B cell (primary cell): ENCODE measurements around the gene CDC34. TPM values are rescaled to one million over a fixed set of nuclear protein-coding genes. Genes with fewer than 3 reads are reported as not detected.

Experiments
- ATAC-seq: fragments of 200-7000 bp; cut with Tn5 transposase; one replicate; pipeline ENCODE4 v1.10.0; 2021; ENCODE audit warnings: low read depth, mild to moderate bottlenecking, moderate number of reproducible peaks, moderate library complexity
- CTCF ChIA-PET: fragments of 350-600 bp; sonication (Branson Sonifier 250); formaldehyde crosslinking; loops from one replicate; lab custom pipeline; 2021; ENCODE audit warnings: antibody characterized with exemption, inconsistent platforms; lab: Charles Lee
- POLR2A ChIA-PET: fragments of 350-600 bp; sonication (Branson Sonifier 250); formaldehyde crosslinking; loops from one replicate; lab custom pipeline; 2021; ENCODE audit warnings: antibody characterized with exemption; lab: Charles Lee
- DNase-seq: peaks from one replicate; pipeline ENCODE4 v3.0.0; 2013
- H2AFZ ChIP-seq: 2 replicates; pipeline ENCODE4 v1.6.1; 2012; ENCODE audit warnings: mild to moderate bottlenecking, low read depth, low read length; ENCODE audit not compliant: insufficient read depth, poor library complexity, severe bottlenecking
- H3K27ac ChIP-seq, 2 donors: 1 replicate in 1 of 2; 2 replicates in 1 of 2; pipeline ENCODE4 v1.5.1; 2012 to 2013; ENCODE audit warnings: low read length in 2 of 2, mild to moderate bottlenecking in 2 of 2, moderate library complexity in 1 of 2
- H3K27me3 ChIP-seq, 4 experiments: fragments of 200-600 bp in 1 of 4; sonication (generic) in 1 of 4; replicated peaks in 1 of 4; 1 replicate in 2 of 4; 2 replicates in 2 of 4; pipeline versions ENCODE4 v1.6.1 to v1.7.0; 2013 to 2016; ENCODE audit warnings: low read length in 3 of 4, mild to moderate bottlenecking in 2 of 4, mixed read lengths in 1 of 4, moderate library complexity in 1 of 4; ENCODE audit not compliant: insufficient read depth in 4 of 4, control insufficient read depth in 3 of 4; ENCODE audit errors: control extremely low read depth in 1 of 4
- H3K36me3 ChIP-seq, 2 experiments: replicated peaks in 1 of 2; 1 replicate in 1 of 2; 2 replicates in 1 of 2; pipeline versions ENCODE4 v1.6.1 to v1.7.1; 2013; ENCODE audit warnings: low read length in 1 of 2; ENCODE audit not compliant: insufficient read depth in 2 of 2, control insufficient read depth in 1 of 2; ENCODE audit errors: control extremely low read depth in 1 of 2, extremely low read depth in 1 of 2
- H3K4me1 ChIP-seq, 2 donors: fragments of 200-600 bp in 1 of 2; sonication (generic) in 1 of 2; 1 replicate in 1 of 2; 2 replicates in 1 of 2; pipeline versions ENCODE4 v1.5.1 to v1.6.1; 2013 to 2017; ENCODE audit warnings: low read length in 2 of 2; ENCODE audit not compliant: control insufficient read depth in 2 of 2, insufficient read depth in 2 of 2
- H3K4me2 ChIP-seq: replicated peaks from 2 replicates; pipeline ENCODE3; 2012; ENCODE audit warnings: mild to moderate bottlenecking, low read depth, low read length; ENCODE audit not compliant: poor library complexity, severe bottlenecking
- H3K4me3 ChIP-seq, 5 experiments: fragments of 200-600 bp in 1 of 5; sonication (generic) in 1 of 5; 1 replicate in 3 of 5; 2 replicates in 2 of 5; pipeline versions ENCODE4 v1.5.1 to v1.7.0; 2011 to 2016; ENCODE audit warnings: low read length in 4 of 5, mild to moderate bottlenecking in 4 of 5, low read depth in 2 of 5, control low read depth in 1 of 5, moderate library complexity in 1 of 5; ENCODE audit not compliant: insufficient read depth in 1 of 5; ENCODE audit errors: control extremely low read depth in 1 of 5, extremely low read depth in 1 of 5
- H3K79me2 ChIP-seq: fragments of 200-600 bp; sonication (generic); one replicate; pipeline ENCODE4 v1.6.0; 2016; ENCODE audit warnings: low read length; ENCODE audit not compliant: control insufficient read depth, insufficient read depth
- H3K9ac ChIP-seq: fragments of 200-600 bp; sonication (generic); 2 replicates; pipeline ENCODE4 v1.6.1; 2017; ENCODE audit warnings: mild to moderate bottlenecking, low read length, moderate library complexity
- H3K9me3 ChIP-seq, 3 donors: one replicate each; pipeline versions ENCODE4 v1.6.1 to v1.7.1; 2013; ENCODE audit warnings: low read length in 2 of 3; ENCODE audit not compliant: control insufficient read depth in 2 of 3, insufficient read depth in 1 of 3; ENCODE audit errors: control extremely low read depth in 1 of 3
- H4K20me1 ChIP-seq: 2 replicates; pipeline ENCODE4 v1.6.0; 2012; ENCODE audit warnings: mild to moderate bottlenecking, low read length; ENCODE audit not compliant: insufficient read depth, control insufficient read depth, poor library complexity, severe bottlenecking
- H3K27ac Mint-ChIP-seq: one replicate; pipeline ENCODE4 v1.8.0; 2021; ENCODE audit warnings: mixed read lengths
- H3K27me3 Mint-ChIP-seq: one replicate; pipeline ENCODE4 v1.8.0; 2021; ENCODE audit warnings: mixed read lengths
- H3K4me1 Mint-ChIP-seq: one replicate; pipeline ENCODE4 v1.8.0; 2021; ENCODE audit warnings: mixed read lengths
- H3K4me3 Mint-ChIP-seq: one replicate; pipeline ENCODE4 v1.8.0; 2021; ENCODE audit warnings: mixed read lengths
- H3K9me3 Mint-ChIP-seq: one replicate; pipeline ENCODE4 v1.8.0; 2022; ENCODE audit warnings: mixed read lengths; ENCODE audit not compliant: insufficient read depth
- EZH2 ChIP-seq: IDR thresholded peaks from 2 replicates; pipeline ENCODE4 v1.6.1; 2012; ENCODE audit warnings: borderline replicate concordance, low read depth, mild to moderate bottlenecking, moderate library complexity, low read length; ENCODE audit not compliant: insufficient read depth, poor library complexity, severe bottlenecking
- WGBS: methylation state at CpG from one replicate; pipeline ENCODE4 v1.1.5; 2013; ENCODE audit warnings: missing lambda C conversion rate; ENCODE audit not compliant: insufficient coverage; 5-methylcytosine and 5-hydroxymethylcytosine counted together
- intact Hi-C: fragments of 100-400 bp; cut with micrococcal nuclease; formaldehyde crosslinking; loops from one replicate; pipeline ENCODE4 v1.10.0; 2022
- polyA plus RNA-seq: library from polyadenylated mRNA; depleted of rRNA; stranded (reverse); fragments of >200 nt; gene quantifications from 2 replicates; pipeline ENCODE4 v1.2.3, GENCODE V29; 2012
- total RNA-seq, 2 donors: library from RNA; stranded (reverse); fragments of 120-200 nt in 1 of 2; gene quantifications; 1 replicate in 1 of 2; 2 replicates in 1 of 2; pipeline versions ENCODE4 v1.2.3 to v1.2.4, GENCODE V29; 2013 to 2022
- TF ChIP-seq, protein P1 (sequence below): fragments of 200-600 bp; IDR thresholded peaks from one replicate; pipeline ENCODE4 v1.8.0; 2022; ENCODE audit warnings: antibody characterized with exemption, mild to moderate bottlenecking

The CDC34 gene
- total and polyA plus RNA-seq, 2 donors (not counting 1 experiment from before 2014, with no cell fraction given), result 26.9 to 28.4 TPM

DNA sequence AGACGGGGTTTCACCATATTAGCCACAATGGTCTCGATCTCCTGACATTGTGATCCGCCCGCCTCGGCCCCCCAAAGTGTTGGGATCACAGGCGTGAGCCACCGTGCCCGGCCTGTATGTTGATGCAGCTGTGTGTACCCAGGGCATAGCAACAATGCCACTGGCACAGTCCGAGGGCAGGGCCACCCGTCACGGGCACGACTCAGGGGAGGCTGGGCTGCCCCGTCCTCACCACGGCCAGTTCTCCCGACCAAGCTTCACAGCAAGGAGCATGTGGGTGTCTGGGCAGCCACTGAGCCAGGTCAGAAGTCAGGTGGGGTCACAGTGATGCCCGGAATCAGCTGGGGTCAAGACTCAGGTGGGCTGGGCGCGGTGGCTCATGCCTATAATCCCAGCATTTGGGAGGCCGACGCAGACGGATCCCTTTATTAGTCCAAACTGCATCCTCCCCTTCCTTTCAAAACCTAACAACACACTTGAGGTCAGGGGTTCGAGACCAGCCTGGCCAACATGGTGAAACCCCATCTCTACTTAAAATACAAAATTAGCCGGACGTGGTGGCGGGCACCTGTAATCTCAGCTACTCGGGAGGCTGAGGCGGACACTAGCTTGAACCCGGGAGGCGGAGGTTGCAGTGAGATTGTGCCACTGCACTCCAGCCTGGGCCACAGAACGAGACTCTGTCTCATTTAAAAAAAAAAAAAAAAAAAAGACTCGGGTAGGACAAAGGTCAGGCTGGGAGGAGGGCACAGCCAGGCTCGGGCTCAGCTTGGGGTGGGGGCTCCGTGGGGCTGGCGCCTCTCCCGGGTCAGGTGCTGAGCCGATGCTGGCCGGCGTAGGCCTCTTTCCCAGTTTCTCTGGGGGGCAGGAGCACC is 1.2 kb upstream of the CDC34 start:
- 72% methylated on average over 31 of the region's 38 CpGs for WGBS
- Histone ChIP-seq H3K27ac (peak overlapping the region; percentile 41 to 79), H3K4me1 (peaks cover 12 to 25% of the 10 kb centered on the region in 2 donors), H2AFZ (peak overlapping the region; percentile 98), H3K9ac (peak overlapping the region; percentile 82), H4K20me1 (peaks cover 35% of the 10 kb centered on the region), H3K36me3 (no peaks in the 10 kb centered on the region), H3K27me3 (peaks cover 0 to under 1% (median 0%) of the 10 kb centered on the region in 4 experiments), H3K9me3 (peaks cover 0 to 8% (median 0%) of the 10 kb centered on the region in 3 donors), H3K79me2 (peaks cover 36% of the 10 kb centered on the region), H3K4me2 (peak overlapping the region; percentile 93), H3K4me3 (peak overlapping the region in 4 of 5 experiments; percentile 60 to 83 (median 76))
- ChIA-PET CTCF (interaction anchor here (1.0 to 3.8 kb wide), 2 partner anchors 20 to 24 kb away, joined by 3 to 24 read pairs; no protein-coding TSS in a partner anchor), POLR2A (interaction anchor here (0.5 to 2.0 kb wide), 4 partner anchors 24 to 1366 kb away, joined by 3 to 5 read pairs (median 4); no protein-coding TSS in a partner anchor)
- peaks cover 13% of the 10 kb centered on the region for H3K4me1 Mint-ChIP-seq
- H3K4me3 Mint-ChIP-seq, result peak overlapping the region; percentile 89
- TF ChIP-seq, protein P1, sequence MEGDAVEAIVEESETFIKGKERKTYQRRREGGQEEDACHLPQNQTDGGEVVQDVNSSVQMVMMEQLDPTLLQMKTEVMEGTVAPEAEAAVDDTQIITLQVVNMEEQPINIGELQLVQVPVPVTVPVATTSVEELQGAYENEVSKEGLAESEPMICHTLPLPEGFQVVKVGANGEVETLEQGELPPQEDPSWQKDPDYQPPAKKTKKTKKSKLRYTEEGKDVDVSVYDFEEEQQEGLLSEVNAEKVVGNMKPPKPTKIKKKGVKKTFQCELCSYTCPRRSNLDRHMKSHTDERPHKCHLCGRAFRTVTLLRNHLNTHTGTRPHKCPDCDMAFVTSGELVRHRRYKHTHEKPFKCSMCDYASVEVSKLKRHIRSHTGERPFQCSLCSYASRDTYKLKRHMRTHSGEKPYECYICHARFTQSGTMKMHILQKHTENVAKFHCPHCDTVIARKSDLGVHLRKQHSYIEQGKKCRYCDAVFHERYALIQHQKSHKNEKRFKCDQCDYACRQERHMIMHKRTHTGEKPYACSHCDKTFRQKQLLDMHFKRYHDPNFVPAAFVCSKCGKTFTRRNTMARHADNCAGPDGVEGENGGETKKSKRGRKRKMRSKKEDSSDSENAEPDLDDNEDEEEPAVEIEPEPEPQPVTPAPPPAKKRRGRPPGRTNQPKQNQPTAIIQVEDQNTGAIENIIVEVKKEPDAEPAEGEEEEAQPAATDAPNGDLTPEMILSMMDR, result no peak
- no peak for TF ChIP-seq EZH2
- H3K27ac Mint-ChIP-seq, result peak overlapping the region; percentile 88
- H3K9me3 Mint-ChIP-seq, result no peaks in the 10 kb centered on the region
- ATAC-seq, result no peak
- intact Hi-C loops, result loop anchor here (1.0 to 2.0 kb wide), 4 partner anchors 23 to 132 kb away; partner anchors contain the start of genes BSG, RNF126 and TPGS1
- DNase-seq, result no peak
- peaks cover 8% of the 10 kb centered on the region for H3K27me3 Mint-ChIP-seq
